ENCODE results near the gene NXN.
A peak's percentile ranks its signal among the peaks of the same experiment; 100 is the strongest.
"Not testable (repeated sequence)": the region's sequence is repeated elsewhere in the genome, so short reads cannot be mapped to it uniquely, and the experiment has no call there.

Gene NXN

GRCh38 chr17:978103-979093, 1.2 kb downstream of the NXN start:
- Mint-ChIP-seq H3K27me3 (peaks cover 25 to 34% of the 10 kb centered on the region in 2 donors), H3K9me3 (no peaks in the 10 kb centered on the region), H3K4me1 (peaks cover 16 to 23% of the 10 kb centered on the region in 2 donors), H3K4me3 (peak overlapping the region; percentile 61 to 71), H3K36me3 (no peaks in the 10 kb centered on the region), H3K27ac (no peak overlapping the region)
- no peak for ATAC-seq (replicated peaks)
- no peak for DNase-seq

GRCh38 chr17:977166-977565, 2.4 kb downstream of the NXN start:
- peaks cover 30 to 34% of the 10 kb centered on the region in 2 donors for H3K27me3 Mint-ChIP-seq

GRCh38 chr17:976312-976711, 3.3 kb downstream of the NXN start:
- no peak overlapping the region for H3K27ac Mint-ChIP-seq
- H3K9me3 Mint-ChIP-seq, result no peaks in the 10 kb centered on the region
- H3K36me3 Mint-ChIP-seq, result no peaks in the 10 kb centered on the region
- no peak overlapping the region for H3K4me3 Mint-ChIP-seq
- peaks cover 16 to 22% of the 10 kb centered on the region in 2 donors for H3K4me1 Mint-ChIP-seq
- peaks cover 30 to 36% of the 10 kb centered on the region in 2 donors for H3K27me3 Mint-ChIP-seq
- ATAC-seq (replicated peaks), result no peak
- no peak for DNase-seq

More at GRCh38 chr17:977166-977565, 2.4 kb downstream of the NXN start:
- Mint-ChIP-seq H3K27ac (no peak overlapping the region), H3K4me1 (peaks cover 16 to 23% of the 10 kb centered on the region in 2 donors), H3K9me3 (no peaks in the 10 kb centered on the region), H3K4me3 (no peak overlapping the region), H3K36me3 (no peaks in the 10 kb centered on the region)
- DNase-seq (no peak), ATAC-seq (replicated peaks) (no peak)

GRCh38 chr17:975371-975915, 4.1 kb downstream of the NXN start:
- DNase-seq (no peak), ATAC-seq (replicated peaks) (no peak)
- Mint-ChIP-seq H3K36me3 (no peaks in the 10 kb centered on the region), H3K27ac (no peak overlapping the region), H3K9me3 (no peaks in the 10 kb centered on the region), H3K4me3 (no peak overlapping the region), H3K4me1 (peaks cover 9 to 14% of the 10 kb centered on the region in 2 donors), H3K27me3 (peaks cover 30 to 40% of the 10 kb centered on the region in 2 donors)

- not testable (repeated sequence) for ATAC-seq (replicated peaks); DNase-seq; H3K4me3 Mint-ChIP-seq; H3K4me1 Mint-ChIP-seq; H3K27ac Mint-ChIP-seq; H3K36me3 Mint-ChIP-seq; H3K9me3 Mint-ChIP-seq
- H3K27me3 Mint-ChIP-seq, result peaks cover 30 to 42% of the 10 kb centered on the region in 2 donors
Observed at GRCh38 chr17:974778-975177, 4.8 kb downstream of the NXN start.

GRCh38 chr17:973053-973452, 6.5 kb downstream of the NXN start:
- Mint-ChIP-seq H3K9me3 (no peaks in the 10 kb centered on the region), H3K27ac (no peak overlapping the region), H3K4me1 (peaks cover 2% of the 10 kb centered on the region in 2 donors), H3K27me3 (peaks cover 35 to 51% of the 10 kb centered on the region in 2 donors), H3K36me3 (no peaks in the 10 kb centered on the region), H3K4me3 (no peak overlapping the region)
- no peak for ATAC-seq (replicated peaks)
- no peak for DNase-seq

GRCh38 chr17:971861-972260, 7.7 kb downstream of the NXN start:
- not testable (repeated sequence) for H3K36me3 Mint-ChIP-seq; H3K4me1 Mint-ChIP-seq; H3K27ac Mint-ChIP-seq; H3K4me3 Mint-ChIP-seq; DNase-seq; H3K9me3 Mint-ChIP-seq; ATAC-seq (replicated peaks)
- H3K27me3 Mint-ChIP-seq, result peaks cover 40 to 53% of the 10 kb centered on the region in 2 donors

GRCh38 chr17:970364-970763, 9.2 kb downstream of the NXN start:
- ATAC-seq (replicated peaks) (no peak), DNase-seq (no peak)
- no peaks in the 10 kb centered on the region for H3K36me3 Mint-ChIP-seq
- peaks cover 30 to 43% of the 10 kb centered on the region in 2 donors for H3K27me3 Mint-ChIP-seq
- H3K9me3 Mint-ChIP-seq, result no peaks in the 10 kb centered on the region
- H3K4me3 Mint-ChIP-seq, result no peak overlapping the region
- no peak overlapping the region for H3K27ac Mint-ChIP-seq
- H3K4me1 Mint-ChIP-seq, result no peaks in the 10 kb centered on the region

- H3K36me3 Mint-ChIP-seq, result no peaks in the 10 kb centered on the region
- ATAC-seq (replicated peaks) (peak in 1 of 2 donors; percentile 20), DNase-seq (no peak)
- H3K27me3 Mint-ChIP-seq, result peaks cover 29 to 41% of the 10 kb centered on the region in 2 donors
- no peaks in the 10 kb centered on the region for H3K4me1 Mint-ChIP-seq
- H3K4me3 Mint-ChIP-seq, result peak overlapping the region; percentile 9 to 51
- H3K9me3 Mint-ChIP-seq, result no peaks in the 10 kb centered on the region
- H3K27ac Mint-ChIP-seq, result no peak overlapping the region
Observed at GRCh38 chr17:969811-970355, 9.7 kb downstream of the NXN start.

GRCh38 chr17:968812-969730, 10.5 kb downstream of the NXN start:
- H3K9me3 Mint-ChIP-seq, result no peaks in the 10 kb centered on the region
- no peaks in the 10 kb centered on the region for H3K36me3 Mint-ChIP-seq
- no peak overlapping the region for H3K4me3 Mint-ChIP-seq
- H3K4me1 Mint-ChIP-seq, result no peaks in the 10 kb centered on the region
- ATAC-seq (replicated peaks), result no peak
- no peak overlapping the region for H3K27ac Mint-ChIP-seq
- H3K27me3 Mint-ChIP-seq, result peaks cover 25 to 35% of the 10 kb centered on the region in 2 donors
- DNase-seq, result no peak

GRCh38 chr17:967122-967521, 12.5 kb downstream of the NXN start:
- Mint-ChIP-seq H3K4me3 (no peak overlapping the region), H3K27me3 (peaks cover 19 to 35% of the 10 kb centered on the region in 2 donors)

GRCh38 chr17:965311-965989, 14.1 kb downstream of the NXN start:
- Mint-ChIP-seq H3K4me3 (no peak overlapping the region), H3K4me1 (no peaks in the 10 kb centered on the region), H3K27ac (no peak overlapping the region), H3K27me3 (peaks cover 19 to 29% of the 10 kb centered on the region in 2 donors), H3K9me3 (no peaks in the 10 kb centered on the region), H3K36me3 (no peaks in the 10 kb centered on the region)
- DNase-seq (no peak), ATAC-seq (replicated peaks) (no peak)

More at GRCh38 chr17:967122-967521, 12.5 kb downstream of the NXN start:
- Mint-ChIP-seq H3K36me3 (no peaks in the 10 kb centered on the region), H3K9me3 (no peaks in the 10 kb centered on the region), H3K27ac (no peak overlapping the region), H3K4me1 (no peaks in the 10 kb centered on the region)
- ATAC-seq (replicated peaks) (no peak), DNase-seq (no peak)

- ATAC-seq (replicated peaks), result no peak
- Mint-ChIP-seq H3K9me3 (no peaks in the 10 kb centered on the region), H3K4me3 (no peak overlapping the region), H3K27me3 (peaks cover 19 to 28% of the 10 kb centered on the region in 2 donors), H3K4me1 (no peaks in the 10 kb centered on the region), H3K36me3 (no peaks in the 10 kb centered on the region), H3K27ac (no peak overlapping the region)
- DNase-seq, result no peak
Observed at GRCh38 chr17:964876-965275, 14.7 kb downstream of the NXN start.
